Stimulated activated CD4-positive, alpha-beta T cell treated with anti-CD3 and anti-CD28 coated beads, Interleukin-4, amount 100 ng/mL, for 24 hours (primary cell): ENCODE data around the gene OR10A6.
A peak's percentile ranks its signal among the peaks of the same experiment; 100 is the strongest.

ENCODE experiments used
- DNase-seq: peaks from one replicate; pipeline ENCODE4 v3.0.0-alpha.2; 2020

OR10A6 gene

GRCh38 chr11:7909585-7910285, 21.3 kb downstream of the OR10A6 start:
- DNase-seq = no peak

- no peak for DNase-seq
Observed at GRCh38 chr11:7907121-7907520, 23.9 kb downstream of the OR10A6 start.

- DNase-seq = no peak
Observed at GRCh38 chr11:7906481-7906880, 24.6 kb downstream of the OR10A6 start.

- DNase-seq = no peak
Observed at GRCh38 chr11:7905961-7906429, 25.1 kb downstream of the OR10A6 start.

- DNase-seq = no peak
Observed at GRCh38 chr11:7905549-7905948, 25.5 kb downstream of the OR10A6 start.

- no peak for DNase-seq
Observed at GRCh38 chr11:7904917-7905316, 26.2 kb downstream of the OR10A6 start.

GRCh38 chr11:7903940-7904339, 27.1 kb downstream of the OR10A6 start:
- DNase-seq = no peak

GRCh38 chr11:7901319-7901854, 29.7 kb downstream of the OR10A6 start:
- no peak for DNase-seq

GRCh38 chr11:7900686-7901085, 30.4 kb downstream of the OR10A6 start:
- DNase-seq = no peak

- DNase-seq = no peak
Observed at GRCh38 chr11:7899418-7899817, 31.6 kb downstream of the OR10A6 start.

GRCh38 chr11:7898666-7899283, 32.3 kb downstream of the OR10A6 start:
- no peak for DNase-seq

- DNase-seq = no peak
Observed at GRCh38 chr11:7896009-7896785, 34.9 kb downstream of the OR10A6 start.

GRCh38 chr11:7894251-7894650, 36.8 kb downstream of the OR10A6 start:
- DNase-seq = no peak

GRCh38 chr11:7893796-7894195, 37.3 kb downstream of the OR10A6 start:
- no peak for DNase-seq

- DNase-seq = peak; percentile 11
Observed at GRCh38 chr11:7892840-7893254, 38.2 kb downstream of the OR10A6 start.

- no peak for DNase-seq
Observed at GRCh38 chr11:7892059-7892699, 38.9 kb downstream of the OR10A6 start.

- DNase-seq = no peak
Observed at GRCh38 chr11:7890417-7891172, 40.5 kb downstream of the OR10A6 start.

GRCh38 chr11:7889985-7890384, 41.1 kb downstream of the OR10A6 start:
- no peak for DNase-seq

GRCh38 chr11:7882860-7883259, 48.2 kb downstream of the OR10A6 start:
- DNase-seq = no peak
